Measurements from ENCODE around the gene RBMS1. TPM values are rescaled to one million over a fixed set of nuclear protein-coding genes. Genes with fewer than 3 reads are reported as not detected.

The RBMS1 gene
- polyA plus RNA-seq, 1 donor (not counting 4 experiments of a cell fraction or from before 2014, with no cell fraction given): 89.1 TPM

GRCh38 chr2:160408173-160408958 is 85.2 kb downstream of the RBMS1 start:
- H3K9ac ChIP-seq (ENCODE audit: control insufficient read depth, extremely low read depth, insufficient read depth, low read length): peak overlapping the region; percentile 89
- H3K4me3 ChIP-seq (ENCODE audit: control insufficient read depth in 2 of 3, extremely low read depth in 1 of 3, insufficient read depth in 2 of 3, low read depth in 1 of 3, low read length in 3 of 3): peak overlapping the region; percentile 4 to 60 (median 38)
- H4K20me1 ChIP-seq (ENCODE audit: control insufficient read depth, extremely low read depth, insufficient read depth, low read length): peaks cover 4% of the 10 kb centered on the region
- H3K9me1 ChIP-seq (ENCODE audit: control insufficient read depth, extremely low read depth, insufficient read depth, low read length): no peaks in the 10 kb centered on the region
- dilution Hi-C loops (cut with MboI; ENCODE audit: extremely low pct_ligation_motif_present, low sequenced_read_pairs): no loop called here
- H3K79me2 ChIP-seq (ENCODE audit: control insufficient read depth, insufficient read depth, low read length): peaks cover 76% of the 10 kb centered on the region
- H3K36me3 ChIP-seq (ENCODE audit: control insufficient read depth in 2 of 2, extremely low read depth in 1 of 2, insufficient read depth in 2 of 2, low read length in 2 of 2): peaks cover 0 to 3% of the 10 kb centered on the region in 2 experiments
- H3K4me1 ChIP-seq (ENCODE audit: control insufficient read depth, extremely low read depth, insufficient read depth, low read length): peaks cover 69% of the 10 kb centered on the region
- H3K4me2 ChIP-seq (ENCODE audit: control insufficient read depth, extremely low read depth, insufficient read depth, low read depth, low read length): peak overlapping the region; percentile 75
- H3K27ac ChIP-seq (ENCODE audit: control insufficient read depth, insufficient read depth, low read length): peak overlapping the region; percentile 63
- TF ChIP-seq CTCF (optimal IDR thresholded peaks at IDR 0.05 in 1 of 3, IDR thresholded peaks at IDR 0.05 in 1 of 3, conservative IDR thresholded peaks at IDR 0.05 in 1 of 3; ENCODE audit: extremely low read depth in 1 of 3, insufficient read depth in 2 of 3, low read length in 3 of 3) (no peak), EZH2 (IDR thresholded peaks at IDR 0.05; ENCODE audit: low read length) (no peak)
- DNase-seq (ENCODE audit: low read depth, low spot score) (no peak), FAIRE-seq (peak; percentile 32)
- no peaks in the 10 kb centered on the region for H3K27me3 ChIP-seq (ENCODE audit: control insufficient read depth, extremely low read depth, insufficient read depth, low read length)
- H3K9me3 ChIP-seq (ENCODE audit: control insufficient read depth, low read depth, low read length): no peaks in the 10 kb centered on the region
- no peak overlapping the region for H2AFZ ChIP-seq (ENCODE audit: control insufficient read depth, low read length)

GRCh38 chr2:160407393-160408172 is 86.0 kb downstream of the RBMS1 start:
- Histone ChIP-seq H3K4me3 (ENCODE audit: control insufficient read depth in 2 of 3, extremely low read depth in 1 of 3, insufficient read depth in 2 of 3, low read depth in 1 of 3, low read length in 3 of 3) (peak overlapping the region; percentile 80 to 85 (median 81)), H3K36me3 (ENCODE audit: control insufficient read depth in 2 of 2, extremely low read depth in 1 of 2, insufficient read depth in 2 of 2, low read length in 2 of 2) (peaks cover 0 to 3% of the 10 kb centered on the region in 2 experiments), H3K79me2 (ENCODE audit: control insufficient read depth, insufficient read depth, low read length) (peaks cover 78% of the 10 kb centered on the region), H3K4me2 (ENCODE audit: control insufficient read depth, extremely low read depth, insufficient read depth, low read depth, low read length) (peak overlapping the region; percentile 75), H3K27ac (ENCODE audit: control insufficient read depth, insufficient read depth, low read length) (peak overlapping the region; percentile 88), H3K4me1 (ENCODE audit: control insufficient read depth, extremely low read depth, insufficient read depth, low read length) (peaks cover 76% of the 10 kb centered on the region), H2AFZ (ENCODE audit: control insufficient read depth, low read length) (no peak overlapping the region), H3K9ac (ENCODE audit: control insufficient read depth, extremely low read depth, insufficient read depth, low read length) (peak overlapping the region; percentile 89), H4K20me1 (ENCODE audit: control insufficient read depth, extremely low read depth, insufficient read depth, low read length) (peaks cover 4% of the 10 kb centered on the region), H3K9me1 (ENCODE audit: control insufficient read depth, extremely low read depth, insufficient read depth, low read length) (no peaks in the 10 kb centered on the region), H3K27me3 (ENCODE audit: control insufficient read depth, extremely low read depth, insufficient read depth, low read length) (no peaks in the 10 kb centered on the region), H3K9me3 (ENCODE audit: control insufficient read depth, low read depth, low read length) (no peaks in the 10 kb centered on the region)
- TF ChIP-seq CTCF (optimal IDR thresholded peaks at IDR 0.05 in 1 of 3, IDR thresholded peaks at IDR 0.05 in 1 of 3, conservative IDR thresholded peaks at IDR 0.05 in 1 of 3; ENCODE audit: extremely low read depth in 1 of 3, insufficient read depth in 2 of 3, low read length in 3 of 3) (no peak), EZH2 (IDR thresholded peaks at IDR 0.05; ENCODE audit: low read length) (no peak)
- dilution Hi-C loops (cut with MboI; ENCODE audit: extremely low pct_ligation_motif_present, low sequenced_read_pairs): no loop called here
- FAIRE-seq (no peak), DNase-seq (ENCODE audit: low read depth, low spot score) (no peak)

All from keratinocyte (primary cell).